NCI-H1092 (cell line): Measurements from ENCODE around the gene PRMT5.

Source experiments
- DNase-seq: peaks from one replicate; lab custom pipeline; 2025; lab: John Stamatoyannopoulos, UW

PRMT5 gene

GRCh38 chr14:22875003-22875747 is 54.0 kb downstream of the PRMT5 start:
- no peak for DNase-seq

- DNase-seq: no peak
Measured at GRCh38 chr14:22872833-22873520, 56.2 kb downstream of the PRMT5 start.

- DNase-seq: peak; percentile 56
Measured at GRCh38 chr14:22872033-22872832, 56.9 kb downstream of the PRMT5 start.

- DNase-seq: peak; percentile 45
Measured at GRCh38 chr14:22871224-22872032, 57.7 kb downstream of the PRMT5 start, which contains the start of gene LRP10. TSS of gene LRP10 (plus strand) at chr14:22871740. CDS start at chr14:22872304, 564 bp downstream.

GRCh38 chr14:22870811-22871223 is 58.4 kb downstream of the PRMT5 start:
- DNase-seq: no peak
